GM20431 (cell line): Measurements from ENCODE around the gene USP38.
"Not testable (repeated sequence)": the region's sequence is repeated elsewhere in the genome, so short reads cannot be mapped to it uniquely, and the experiment has no call there.

Experiments
- in situ Hi-C: fragments of 300-500 bp; cut with MseI, MboI; formaldehyde crosslinking; loops from one replicate; pipeline ENCODE4 v1.15.0; 2020; ENCODE audit warnings: low sequenced_read_pairs; ENCODE audit not compliant: unreplicated experiment

The USP38 gene

DNA sequence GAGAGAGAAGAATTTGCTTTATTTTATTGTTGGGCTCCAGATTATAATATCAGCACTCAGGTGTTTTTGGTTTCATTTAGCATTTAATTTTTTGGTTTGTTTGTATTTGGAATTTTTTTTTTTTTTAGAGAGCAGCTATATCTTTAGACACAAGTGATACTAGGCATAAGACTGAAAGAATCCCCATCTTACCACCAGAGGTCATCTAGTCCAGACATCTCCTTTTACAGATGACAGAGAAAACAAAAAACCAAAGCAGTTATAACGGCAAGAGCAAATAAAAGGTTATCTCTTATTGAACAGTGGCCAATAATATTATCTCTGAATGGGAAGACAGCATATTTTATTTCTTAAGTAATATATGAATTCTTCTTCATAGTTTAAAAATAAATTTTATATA is 22.8 kb downstream of the USP38 start:
- in situ Hi-C loops = loop anchor here (25.0 kb wide), 1 partner anchor 280 kb away; no protein-coding TSS in a partner anchor

DNA sequence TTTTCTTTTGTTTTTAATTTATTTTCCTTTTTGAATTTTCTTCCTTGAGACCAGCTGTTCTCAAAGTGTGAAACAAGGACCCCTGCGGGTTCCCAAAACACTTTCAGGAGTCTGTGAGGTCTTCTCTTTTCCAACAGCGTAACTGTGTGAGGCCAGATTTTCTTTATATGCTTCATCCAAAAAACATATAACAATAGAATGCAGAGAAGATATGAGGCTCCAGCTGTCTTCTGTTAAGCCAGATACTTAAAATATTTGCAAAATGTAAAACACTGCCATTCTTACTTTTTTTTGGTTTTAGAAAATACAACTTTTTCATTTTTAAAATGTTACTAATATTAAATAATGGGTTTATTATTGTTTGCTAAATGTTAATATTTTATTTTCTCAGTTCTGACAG is 27.8 kb downstream of the USP38 start:
- in situ Hi-C loops = loop anchor here (25.0 kb wide), 1 partner anchor 275 kb away; no protein-coding TSS in a partner anchor

DNA sequence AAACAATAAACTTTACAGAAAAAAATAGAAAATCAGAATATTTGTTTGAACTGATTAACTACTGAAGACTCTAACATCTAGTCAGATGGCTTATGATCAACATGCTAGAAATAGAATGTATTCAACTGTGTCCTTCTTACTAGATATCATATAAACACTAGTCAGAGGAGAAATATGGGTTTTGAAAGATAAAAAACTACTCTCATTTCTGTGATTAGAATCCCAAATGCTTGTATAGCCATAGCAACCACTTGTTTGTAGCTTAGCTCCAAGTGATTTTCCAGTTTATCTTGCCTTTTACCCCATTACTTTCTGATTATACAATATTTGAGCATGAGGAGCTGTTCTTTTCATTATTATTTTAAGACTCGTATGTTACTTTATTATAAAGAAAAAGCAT is 31.2 kb downstream of the USP38 start:
- in situ Hi-C loops = loop anchor here (25.0 kb wide), 1 partner anchor 271 kb away; no protein-coding TSS in a partner anchor

DNA sequence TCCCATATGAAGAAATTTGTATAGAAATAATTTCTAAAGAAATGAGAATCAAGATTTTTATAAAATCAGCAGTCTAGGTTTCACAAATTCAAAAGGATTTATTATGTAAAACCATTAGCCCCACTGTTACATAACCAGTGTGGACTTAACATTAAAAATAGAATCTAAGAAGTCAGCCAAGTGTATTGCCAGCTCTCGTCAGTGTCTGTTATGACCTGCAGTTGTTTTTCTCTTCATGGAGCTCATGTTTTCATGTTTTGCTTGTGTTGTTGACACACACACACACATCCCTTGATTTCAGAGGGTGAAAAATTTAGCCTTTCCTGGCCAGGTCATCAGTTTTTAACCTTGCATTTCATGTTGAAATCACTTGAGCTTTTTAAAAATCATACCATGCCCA is 39.5 kb downstream of the USP38 start:
- in situ Hi-C loops = loop anchor here (25.0 kb wide), 1 partner anchor 263 kb away; no protein-coding TSS in a partner anchor

DNA sequence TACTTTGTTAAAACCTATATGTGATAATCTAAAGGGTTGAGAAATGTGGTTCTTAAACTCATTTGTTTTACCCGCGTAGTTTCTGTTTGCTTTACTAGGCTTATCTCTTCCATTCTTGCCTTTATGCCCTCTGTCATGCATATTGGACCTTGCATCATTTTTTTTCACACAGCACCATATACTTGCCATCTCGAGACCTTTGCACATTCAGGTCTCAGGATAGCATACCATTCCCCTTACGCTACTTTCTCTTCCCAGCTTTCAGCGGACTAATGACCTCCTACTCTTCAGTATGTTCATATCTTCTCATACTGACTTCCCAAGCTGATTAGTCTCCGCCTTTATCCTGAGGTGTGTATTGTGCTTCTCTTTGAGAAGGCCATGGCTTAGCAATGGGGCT is 40.5 kb downstream of the USP38 start:
- in situ Hi-C loops = no loop called here

DNA sequence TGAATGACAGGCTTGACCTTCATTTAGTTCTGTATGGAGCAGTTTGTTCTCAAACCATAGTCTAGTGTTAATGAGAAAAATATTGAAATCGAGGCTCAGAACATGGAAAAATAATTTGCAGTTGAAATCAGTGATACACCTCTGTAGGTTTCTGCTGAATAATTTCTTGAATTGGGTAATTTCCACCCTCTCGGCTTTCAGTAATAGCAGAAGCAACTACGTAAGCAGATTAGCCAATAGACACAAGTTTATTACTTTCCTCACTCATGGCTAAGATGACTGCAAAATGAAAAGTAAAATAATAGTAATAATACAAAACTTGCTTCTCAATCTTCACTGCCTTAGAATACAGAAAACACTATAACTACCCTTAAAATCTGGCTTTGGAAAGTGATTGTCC is 46.0 kb downstream of the USP38 start:
- in situ Hi-C loops = no loop called here

DNA sequence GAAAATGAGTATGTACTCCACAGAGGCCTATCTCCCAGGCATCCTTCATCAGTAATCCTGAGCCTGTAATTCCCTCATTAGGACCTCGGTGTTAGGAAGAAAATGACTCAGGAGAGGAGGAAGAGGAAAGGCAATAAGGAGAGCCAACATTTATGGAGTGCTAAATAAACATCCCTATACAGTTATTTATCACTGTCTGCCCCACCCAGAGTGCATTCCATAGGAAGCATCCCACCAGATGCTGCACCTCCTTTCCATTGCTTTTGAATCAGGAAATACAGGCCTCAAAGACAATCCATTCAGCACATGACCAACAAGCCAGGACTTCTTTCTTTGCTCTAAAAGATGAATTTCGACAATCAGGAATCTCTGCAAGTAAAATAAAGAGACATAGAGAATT is 47.6 kb downstream of the USP38 start:
- in situ Hi-C loops = no loop called here

DNA sequence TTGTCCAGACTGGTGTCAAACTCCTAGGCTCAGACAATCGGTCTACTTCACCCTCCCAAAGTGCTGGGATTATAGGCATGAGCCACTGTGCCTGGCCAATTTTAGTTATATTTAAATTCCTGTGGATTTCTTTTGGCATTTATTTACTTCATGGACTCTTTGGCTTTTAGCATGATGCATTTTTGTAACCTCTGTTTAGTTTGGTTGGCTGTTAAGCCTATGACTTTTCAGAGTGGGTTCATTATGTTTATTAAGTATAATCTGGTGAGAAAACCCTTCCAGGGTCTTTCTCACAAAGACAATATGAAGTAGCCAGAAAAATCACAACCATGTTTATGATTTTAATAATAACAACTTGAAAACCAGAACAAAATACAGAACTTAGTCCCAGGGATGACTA is 49.4 kb downstream of the USP38 start:
- in situ Hi-C loops = no loop called here

DNA sequence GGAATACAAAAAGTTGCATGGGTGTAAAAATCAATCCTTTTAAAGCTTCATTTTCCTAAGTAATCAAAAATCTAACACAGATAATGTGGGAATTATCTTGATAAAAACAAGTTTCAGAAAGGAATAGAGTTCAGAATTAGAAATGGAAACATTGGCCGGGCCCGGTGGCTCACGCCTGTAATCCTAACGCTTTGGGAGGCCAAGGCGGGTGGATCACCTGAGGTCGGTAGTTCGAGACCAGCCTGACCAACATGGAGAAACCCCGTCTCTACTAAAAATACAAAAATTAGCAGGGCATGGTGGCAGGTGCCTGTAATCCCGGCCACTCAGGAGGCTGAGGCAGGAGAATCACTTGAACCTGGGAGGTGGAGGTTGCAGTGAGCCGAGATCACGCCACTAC is 52.5 kb downstream of the USP38 start:
- in situ Hi-C loops = not testable (repeated sequence)

DNA sequence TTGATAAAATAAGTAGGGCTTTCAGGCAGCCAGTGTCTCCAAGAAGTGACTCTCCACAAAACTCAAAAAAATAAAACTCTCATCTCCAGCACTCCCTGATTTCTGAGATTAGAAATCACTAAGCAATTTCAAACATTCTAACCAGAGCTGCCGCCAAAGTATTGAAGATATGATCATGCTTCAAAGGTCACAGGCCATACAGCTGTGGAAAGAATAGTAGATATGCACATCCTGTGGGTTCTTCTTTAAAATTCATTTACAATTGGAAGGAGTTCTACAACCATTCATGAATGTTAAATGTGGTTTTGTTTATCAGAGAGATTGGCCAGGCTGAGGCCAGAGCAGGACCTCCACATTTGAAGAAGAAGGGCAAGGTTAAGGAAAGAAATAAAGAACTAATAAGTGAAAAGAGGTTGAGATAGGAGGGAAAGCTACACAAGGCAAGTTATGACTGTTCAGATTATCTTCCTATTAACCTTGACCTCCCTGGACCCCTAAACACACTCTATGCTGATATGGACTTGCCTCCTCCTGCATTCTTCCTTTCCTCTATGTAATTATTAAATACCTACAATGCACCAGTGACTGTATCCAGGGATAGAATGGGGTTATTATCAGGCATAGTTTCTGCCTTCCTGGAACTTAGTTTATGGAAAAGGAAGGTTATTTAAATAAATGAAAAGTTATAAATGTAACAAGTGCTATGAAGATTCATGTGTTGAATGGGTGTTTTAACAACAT is 56.4 kb downstream of the USP38 start:
- in situ Hi-C loops = no loop called here

DNA sequence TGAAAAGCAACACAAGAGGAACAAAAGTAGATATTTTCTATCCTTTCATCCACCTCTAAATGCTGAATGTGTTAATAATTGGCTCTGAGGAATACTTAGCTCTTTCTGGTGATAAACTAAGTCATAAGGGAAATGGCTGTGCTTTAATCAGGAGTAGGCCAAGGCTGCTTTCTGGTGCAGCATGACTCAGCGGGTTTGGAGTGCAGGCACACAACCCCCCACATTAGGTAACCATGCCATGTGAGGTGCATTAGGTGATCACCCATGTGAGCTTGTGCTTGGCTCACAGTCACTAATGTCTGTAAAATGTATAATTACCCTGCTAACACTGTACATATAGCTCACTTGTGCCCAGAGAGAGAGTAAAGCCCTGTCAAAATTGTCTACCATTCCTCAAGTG is 57.2 kb downstream of the USP38 start:
- in situ Hi-C loops = no loop called here

DNA sequence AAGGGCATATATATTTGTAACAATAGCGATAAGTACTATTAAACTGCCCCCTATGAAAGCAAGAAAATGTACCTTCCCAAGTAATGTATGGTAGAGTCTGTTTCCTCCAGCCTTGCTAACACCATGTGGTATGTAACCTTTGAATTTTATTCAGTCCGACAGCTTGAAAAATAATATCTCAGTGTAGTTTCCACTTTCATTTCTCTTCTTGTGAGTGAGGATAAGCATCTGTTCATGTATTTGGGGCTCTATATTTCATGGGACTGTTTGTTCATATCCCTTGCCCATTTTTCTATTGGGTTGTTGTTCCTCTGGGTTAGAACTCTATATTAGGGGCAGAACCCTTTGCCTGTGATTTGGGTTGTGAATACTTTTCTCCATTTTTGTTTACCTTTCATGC is 58.3 kb downstream of the USP38 start:
- in situ Hi-C loops = no loop called here

DNA sequence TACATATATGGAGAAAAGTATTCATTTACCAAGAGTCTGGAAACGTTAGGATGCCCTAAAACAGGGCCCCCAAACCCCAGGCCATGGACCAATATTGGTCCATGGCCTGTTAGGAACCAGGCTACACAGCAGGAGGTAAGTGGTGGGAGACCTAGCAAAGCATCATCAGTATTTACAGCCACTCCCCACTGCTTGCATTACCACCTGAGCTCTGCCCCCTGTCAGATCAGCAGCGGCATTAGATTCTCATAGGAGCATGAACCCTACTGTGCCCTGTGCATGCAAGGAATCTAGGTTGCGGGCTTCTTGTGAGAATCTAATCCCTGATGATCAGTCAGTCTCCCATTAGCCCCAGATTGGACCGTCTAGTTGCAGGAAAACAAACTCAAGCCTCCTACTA is 62.3 kb downstream of the USP38 start:
- in situ Hi-C loops = no loop called here

DNA sequence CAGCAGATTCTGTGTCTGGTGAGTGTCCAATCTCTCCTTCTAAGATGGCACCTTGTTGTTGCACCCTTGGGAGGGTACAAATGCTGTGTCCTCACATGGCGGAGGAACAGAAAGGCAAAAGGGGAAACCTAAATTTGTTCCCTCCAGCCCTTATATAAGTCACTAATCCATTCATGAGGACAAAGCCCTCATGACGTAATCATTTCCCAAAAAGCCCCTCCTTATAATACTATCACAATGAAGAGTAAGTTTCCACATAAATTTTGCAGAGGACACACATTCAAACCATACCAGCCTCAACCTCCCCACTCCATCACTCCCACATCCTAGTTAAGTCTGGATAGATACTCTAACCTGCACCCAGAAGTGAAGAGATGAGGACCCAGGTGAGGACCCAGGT is 63.1 kb downstream of the USP38 start:
- in situ Hi-C loops = no loop called here

DNA sequence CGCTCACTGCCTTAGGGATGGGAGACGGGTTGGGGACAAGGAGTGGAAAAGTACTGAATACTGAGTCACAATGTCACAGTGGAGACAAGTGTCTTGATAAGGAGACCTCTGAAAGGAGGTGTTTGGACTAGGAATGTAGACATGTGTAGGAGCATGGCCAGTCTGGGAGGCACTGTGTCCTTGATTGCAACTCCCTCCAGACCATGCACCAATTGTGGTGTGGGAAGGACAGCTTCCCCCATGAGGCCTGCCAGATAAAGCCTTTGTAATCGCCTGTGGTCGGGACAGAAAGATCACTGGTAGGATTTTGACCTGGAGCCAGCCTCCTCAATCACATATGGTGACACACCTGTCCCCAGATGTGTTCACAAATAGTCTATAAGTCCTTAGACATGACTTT is 64.1 kb downstream of the USP38 start:
- in situ Hi-C loops = no loop called here

DNA sequence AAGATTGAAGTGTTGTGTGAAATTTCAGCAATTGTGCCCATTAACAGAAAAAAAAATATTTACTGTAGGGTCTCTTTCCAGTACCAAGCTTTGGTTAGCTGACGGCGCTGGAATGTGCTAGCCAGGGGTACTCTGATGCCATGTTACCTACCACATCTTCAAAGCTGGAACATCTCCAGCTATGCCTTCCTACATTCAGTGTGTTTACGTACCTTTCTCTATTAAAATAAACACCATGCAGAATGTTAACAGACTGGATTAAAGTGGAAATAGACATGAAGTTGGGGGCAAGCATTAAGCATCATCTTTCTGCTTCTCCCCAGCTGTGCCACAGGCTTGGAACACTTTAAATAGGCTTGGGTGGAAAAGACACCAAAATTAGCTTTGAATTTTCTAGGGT is 65.9 kb downstream of the USP38 start:
- in situ Hi-C loops = no loop called here

DNA sequence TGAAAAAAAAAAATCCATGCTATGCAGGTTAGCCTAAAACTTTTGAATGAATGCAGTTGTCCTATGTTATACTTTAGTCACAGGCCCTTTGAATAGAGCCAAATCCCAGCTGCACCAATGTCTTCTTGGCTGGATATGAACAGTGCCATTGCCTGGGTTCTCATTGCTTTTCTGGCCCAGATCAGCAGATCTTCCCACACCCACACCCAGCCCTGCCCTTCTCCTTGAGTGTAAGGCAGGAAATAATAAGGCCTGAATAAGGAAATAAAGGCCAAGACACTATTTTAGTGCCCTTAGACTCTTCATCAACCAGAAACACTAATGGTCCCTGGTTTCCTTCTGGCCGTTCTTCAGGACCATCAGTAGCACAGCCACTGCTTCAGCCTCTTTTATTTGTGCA is 66.6 kb downstream of the USP38 start:
- in situ Hi-C loops = no loop called here

DNA sequence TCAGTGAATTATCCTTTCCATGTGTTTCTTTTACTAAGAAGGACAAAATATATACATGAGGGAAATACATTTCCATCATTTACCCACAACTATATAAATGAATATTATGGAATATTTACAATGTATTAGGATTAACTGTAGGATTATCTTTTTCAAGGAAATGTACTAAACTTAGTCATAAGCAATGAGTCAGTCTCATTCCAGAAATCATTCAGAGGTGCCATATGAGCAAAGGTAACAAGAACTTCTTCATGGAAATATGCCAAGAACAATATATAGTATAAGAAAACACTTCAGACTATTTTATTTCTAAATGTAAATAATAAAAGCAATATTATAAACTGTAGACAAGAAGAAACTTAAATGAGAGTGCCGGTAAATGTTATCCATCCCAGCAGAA is 67.1 kb downstream of the USP38 start:
- in situ Hi-C loops = no loop called here

DNA sequence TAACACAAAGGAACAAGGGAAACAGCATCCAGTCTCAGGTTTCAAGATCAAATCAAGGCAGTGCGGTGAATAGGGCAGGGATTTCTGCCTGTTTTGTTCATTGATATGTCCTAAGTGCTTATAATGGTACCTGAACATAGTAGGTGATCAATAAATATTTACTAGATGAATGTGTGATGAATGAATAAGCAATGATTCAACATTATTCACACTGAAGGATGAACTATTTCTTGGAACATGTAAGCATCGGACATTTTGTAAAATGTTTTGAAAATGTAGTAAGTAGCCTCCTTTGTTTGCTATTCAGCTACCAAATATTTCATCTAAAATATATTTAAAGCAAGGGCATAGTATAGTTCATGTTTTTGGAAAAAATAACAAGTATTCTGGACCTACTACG is 67.8 kb downstream of the USP38 start:
- in situ Hi-C loops = no loop called here

DNA sequence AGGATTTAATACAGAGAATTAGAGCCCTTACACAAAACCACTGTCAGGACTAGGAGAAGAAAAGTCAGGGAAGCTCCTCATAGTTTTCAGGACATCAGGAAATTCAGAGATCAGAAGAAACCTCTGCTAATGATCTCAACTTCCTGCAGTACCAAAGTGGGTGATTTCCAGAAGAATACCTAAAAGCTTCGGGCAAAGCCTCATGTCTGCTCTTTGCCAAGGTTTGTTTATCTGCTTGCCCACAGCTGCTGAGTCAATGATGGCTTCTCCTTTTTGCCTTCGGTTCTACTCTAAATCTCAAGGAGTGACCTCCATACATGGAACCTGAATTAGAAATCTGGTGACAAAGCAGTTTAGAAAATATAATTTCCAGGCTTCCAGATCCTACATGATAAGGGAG is 68.4 kb downstream of the USP38 start:
- in situ Hi-C loops = no loop called here

DNA sequence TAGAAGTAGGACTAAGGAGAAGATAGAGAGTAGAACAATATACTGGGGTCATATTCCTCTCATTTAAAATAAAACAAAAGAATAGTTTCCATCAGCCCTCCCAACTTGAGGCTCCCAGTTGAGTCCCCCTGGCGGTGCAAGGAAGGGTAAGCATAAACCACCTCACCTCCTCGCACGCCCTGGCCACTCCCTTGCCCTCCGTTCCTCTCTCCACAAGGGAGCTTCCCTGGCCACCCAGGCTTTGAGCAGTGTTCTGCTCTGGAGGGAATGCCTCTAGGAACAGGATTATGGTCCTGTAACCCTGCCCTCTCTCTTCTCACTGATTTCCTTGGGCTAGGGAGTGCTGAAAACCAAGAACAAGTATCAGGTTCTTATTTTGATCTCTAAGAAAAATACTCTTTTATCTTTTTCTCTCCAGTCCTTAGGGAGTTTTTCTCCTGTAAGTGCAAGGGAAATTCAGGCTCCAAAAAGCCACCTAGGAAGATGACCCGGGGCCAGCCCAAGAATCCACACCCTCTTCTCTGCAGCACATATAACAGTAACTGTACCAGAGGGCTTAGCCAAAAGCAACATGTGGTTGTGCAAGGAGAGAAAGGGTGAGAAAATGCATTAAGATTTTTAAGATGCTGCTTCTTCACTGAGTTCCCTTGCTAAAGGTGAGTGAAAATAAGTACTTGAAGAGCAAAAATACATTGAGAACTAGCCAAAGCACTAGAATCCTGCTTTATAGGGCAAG is 69.9 kb downstream of the USP38 start:
- in situ Hi-C loops = no loop called here

DNA sequence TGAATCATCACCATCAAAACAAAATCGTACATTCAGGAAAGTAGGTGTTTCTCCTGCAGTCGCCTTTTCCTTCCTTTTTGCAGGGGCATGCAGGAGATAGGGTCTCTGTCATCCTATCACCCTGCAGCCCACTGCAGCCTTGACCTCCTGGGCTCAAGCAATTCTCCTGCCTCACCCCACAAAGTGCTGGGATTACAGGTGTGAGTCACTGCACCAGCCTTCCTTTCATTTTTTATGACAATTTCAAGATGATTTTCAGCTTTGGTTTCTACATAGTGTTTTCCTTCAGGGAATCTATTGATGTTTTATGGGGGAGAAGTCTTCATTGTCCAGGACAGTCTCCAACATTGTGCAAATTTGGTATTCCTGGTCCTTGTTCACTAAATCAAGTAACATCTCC is 71.7 kb downstream of the USP38 start:
- in situ Hi-C loops = no loop called here
